Neural cell (in vitro differentiated cells): ENCODE measurements around the gene TSPAN3. TPM values are rescaled to one million over a fixed set of nuclear protein-coding genes. Genes with fewer than 3 reads are reported as not detected.

Source experiments
- H2AFZ ChIP-seq: fragments of 200-600, 300-800 bp; sonication (generic), shearing (Covaris generic); 2 replicates; pipeline ENCODE4 v1.6.0; 2014; ENCODE audit warnings: low read depth, mild to moderate bottlenecking, antibody characterized with exemption, low read length, moderate library complexity
- H3F3A ChIP-seq: fragments of 200-600 bp; shearing (Covaris generic); 2 replicates; pipeline ENCODE4 v1.6.1; 2016; ENCODE audit warnings: mild to moderate bottlenecking, moderate library complexity, mixed read lengths, antibody characterized with exemption, low read length; ENCODE audit not compliant: insufficient read depth, poor library complexity, severe bottlenecking
- H3K27ac ChIP-seq: fragments of 200-600, 300-800 bp; sonication (generic), shearing (Covaris generic); 2 replicates; pipeline ENCODE4 v1.5.1; 2014; ENCODE audit warnings: mild to moderate bottlenecking, low read length, moderate library complexity
- H3K27me3 ChIP-seq: fragments of 300-800, 200-600 bp; sonication (generic), shearing (Covaris generic); 2 replicates; pipeline ENCODE4 v1.6.0; 2014; ENCODE audit warnings: mild to moderate bottlenecking, low read depth, low read length, moderate library complexity; ENCODE audit not compliant: insufficient read depth
- H3K36me3 ChIP-seq: fragments of 300-800, 200-600 bp; sonication (generic), shearing (Covaris generic); 2 replicates; pipeline ENCODE4 v1.5.1; 2014; ENCODE audit warnings: mild to moderate bottlenecking, antibody characterized with exemption, low read length, moderate library complexity; ENCODE audit not compliant: insufficient read depth
- H3K4me2 ChIP-seq: fragments of 300-800, 200-600 bp; sonication (generic), shearing (Covaris generic); 2 replicates; pipeline ENCODE4 v1.6.0; 2014; ENCODE audit warnings: mild to moderate bottlenecking, low read length
- H3K4me3 ChIP-seq: fragments of 300-800, 200-600 bp; sonication (generic), shearing (Covaris generic); 2 replicates; pipeline ENCODE4 v1.5.1; 2014; ENCODE audit warnings: mild to moderate bottlenecking, low read length, moderate library complexity
- H3K79me2 ChIP-seq: fragments of 200-600 bp; shearing (Covaris generic); replicated peaks from 2 replicates; pipeline ENCODE4 v1.6.0; 2014; ENCODE audit warnings: mild to moderate bottlenecking, low read length, moderate library complexity; ENCODE audit not compliant: insufficient read depth
- H3K9ac ChIP-seq: fragments of 300-800, 200-600 bp; sonication (generic), shearing (Covaris generic); 2 replicates; pipeline ENCODE4 v1.6.1; 2016; ENCODE audit warnings: mild to moderate bottlenecking, low read length, mixed read lengths
- H3K9me2 ChIP-seq: fragments of 200-600 bp; shearing (Covaris generic); 2 replicates; pipeline ENCODE4 v1.6.1; 2016; ENCODE audit warnings: mild to moderate bottlenecking, low read length, mixed read lengths; ENCODE audit not compliant: insufficient read depth
- H3K9me3 ChIP-seq: fragments of 200-600, 300-800 bp; sonication (generic), shearing (Covaris generic); 2 replicates; pipeline ENCODE4 v1.6.1; 2016; ENCODE audit warnings: mild to moderate bottlenecking, mixed run types, low read length, moderate library complexity, mixed read lengths
- H4K20me1 ChIP-seq: fragments of 200-600 bp; shearing (Covaris generic); 2 replicates; pipeline ENCODE4 v1.6.1; 2016; ENCODE audit warnings: mild to moderate bottlenecking, mixed run types; ENCODE audit not compliant: insufficient read depth
- CTCF ChIP-seq: fragments of 450-650 bp; IDR thresholded peaks from 2 replicates; pipeline ENCODE4 v1.5.1; 2014; ENCODE audit warnings: antibody characterized with exemption, mild to moderate bottlenecking, moderate library complexity; ENCODE audit not compliant: poor library complexity, severe bottlenecking
- EP300 ChIP-seq: fragments of 450-650 bp; conservative IDR thresholded peaks from 2 replicates; pipeline ENCODE4 v1.6.1; 2014; ENCODE audit warnings: antibody characterized with exemption, mild to moderate bottlenecking, moderate library complexity; ENCODE audit not compliant: poor library complexity, severe bottlenecking
- EZH2 ChIP-seq: fragments of 200-600, 300-800 bp; shearing (Covaris generic), sonication (generic); IDR thresholded peaks from 2 replicates; pipeline ENCODE4 v1.6.1; 2014; ENCODE audit warnings: antibody characterized with exemption, low read length, borderline replicate concordance, mild to moderate bottlenecking; ENCODE audit not compliant: insufficient read depth, poor library complexity, severe bottlenecking
- MXI1 ChIP-seq: fragments of 450-650 bp; conservative IDR thresholded peaks from 2 replicates; pipeline ENCODE4 v1.6.1; 2014; ENCODE audit warnings: antibody characterized with exemption, mild to moderate bottlenecking; ENCODE audit not compliant: poor library complexity, severe bottlenecking
- POLR2AphosphoS5 ChIP-seq: IDR thresholded peaks from 2 replicates; pipeline ENCODE4 v1.6.1; 2012
- RAD21 ChIP-seq: fragments of 450-650 bp; conservative IDR thresholded peaks from 2 replicates; pipeline ENCODE4 v1.6.1; 2014; ENCODE audit warnings: antibody characterized with exemption, mild to moderate bottlenecking, moderate library complexity
- REST ChIP-seq: IDR thresholded peaks from 2 replicates; pipeline ENCODE4 v1.6.1; 2012; ENCODE audit warnings: borderline replicate concordance
- SMC3 ChIP-seq: fragments of 450-650 bp; conservative IDR thresholded peaks from 2 replicates; pipeline ENCODE4 v1.6.1; 2014; ENCODE audit warnings: antibody characterized with exemption, mild to moderate bottlenecking, moderate library complexity; ENCODE audit not compliant: poor library complexity
- TAF1 ChIP-seq: IDR thresholded peaks from 2 replicates; pipeline ENCODE4 v1.6.1; 2012; ENCODE audit warnings: low read depth
- polyA plus RNA-seq: library from polyadenylated mRNA; depleted of rRNA; stranded (reverse); fragments of >200 nt; gene quantifications from 2 replicates; pipeline ENCODE4 v1.2.3, GENCODE V29; 2014

The TSPAN3 gene
- polyA plus RNA-seq, 1 donor from 2014 or later: 815 TPM

DNA sequence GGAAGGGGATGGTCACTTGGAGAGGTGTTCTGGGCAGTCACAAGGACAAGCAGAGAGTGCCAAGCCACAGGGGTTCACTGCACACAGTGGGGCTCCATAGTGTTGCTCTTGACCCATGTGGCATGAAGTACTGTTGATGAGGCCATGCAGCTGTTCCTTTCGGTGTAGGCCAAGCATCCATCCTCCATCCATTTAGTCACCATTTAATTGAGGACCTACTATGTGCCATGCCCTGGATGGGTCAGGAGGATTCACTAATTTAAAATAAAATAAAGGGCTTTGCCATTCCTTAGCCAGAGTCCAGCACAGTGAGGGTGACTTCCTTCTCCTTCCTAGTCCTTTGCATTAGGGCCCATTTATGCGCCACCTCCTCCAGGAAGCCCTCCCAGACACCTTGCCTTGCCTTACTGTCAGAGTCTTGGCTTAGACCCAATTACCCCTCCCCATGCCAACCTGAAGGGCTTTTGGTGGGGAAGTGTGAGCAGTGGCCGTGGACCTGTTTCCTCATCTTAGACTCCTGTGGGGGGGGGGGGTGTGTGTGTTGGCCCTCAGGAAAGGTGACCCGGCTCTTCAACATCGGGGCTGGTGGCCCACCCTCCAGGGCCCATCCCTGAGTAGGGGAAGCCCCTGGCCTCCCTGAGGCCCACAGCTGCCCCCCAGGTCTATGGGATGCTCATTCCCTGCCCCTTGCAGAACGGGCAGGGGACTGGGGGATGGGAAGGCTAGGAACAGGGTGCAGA, 50.4 kb downstream of the TSPAN3 start:
- Histone ChIP-seq H3K4me2 (no peak overlapping the region), H3K79me2 (no peaks in the 10 kb centered on the region), H2AFZ (no peak overlapping the region), H3K9me2 (no peaks in the 10 kb centered on the region), H3K9ac (no peak overlapping the region), H3K36me3 (no peaks in the 10 kb centered on the region), H3F3A (no peaks in the 10 kb centered on the region), H3K4me3 (no peak overlapping the region), H4K20me1 (no peaks in the 10 kb centered on the region), H3K27me3 (no peaks in the 10 kb centered on the region), H3K9me3 (no peaks in the 10 kb centered on the region), H3K27ac (no peak overlapping the region)
- TF ChIP-seq SMC3: no peak
- TF ChIP-seq RAD21: no peak
- TF ChIP-seq TAF1: no peak
- no peak for TF ChIP-seq MXI1
- TF ChIP-seq REST: no peak

DNA sequence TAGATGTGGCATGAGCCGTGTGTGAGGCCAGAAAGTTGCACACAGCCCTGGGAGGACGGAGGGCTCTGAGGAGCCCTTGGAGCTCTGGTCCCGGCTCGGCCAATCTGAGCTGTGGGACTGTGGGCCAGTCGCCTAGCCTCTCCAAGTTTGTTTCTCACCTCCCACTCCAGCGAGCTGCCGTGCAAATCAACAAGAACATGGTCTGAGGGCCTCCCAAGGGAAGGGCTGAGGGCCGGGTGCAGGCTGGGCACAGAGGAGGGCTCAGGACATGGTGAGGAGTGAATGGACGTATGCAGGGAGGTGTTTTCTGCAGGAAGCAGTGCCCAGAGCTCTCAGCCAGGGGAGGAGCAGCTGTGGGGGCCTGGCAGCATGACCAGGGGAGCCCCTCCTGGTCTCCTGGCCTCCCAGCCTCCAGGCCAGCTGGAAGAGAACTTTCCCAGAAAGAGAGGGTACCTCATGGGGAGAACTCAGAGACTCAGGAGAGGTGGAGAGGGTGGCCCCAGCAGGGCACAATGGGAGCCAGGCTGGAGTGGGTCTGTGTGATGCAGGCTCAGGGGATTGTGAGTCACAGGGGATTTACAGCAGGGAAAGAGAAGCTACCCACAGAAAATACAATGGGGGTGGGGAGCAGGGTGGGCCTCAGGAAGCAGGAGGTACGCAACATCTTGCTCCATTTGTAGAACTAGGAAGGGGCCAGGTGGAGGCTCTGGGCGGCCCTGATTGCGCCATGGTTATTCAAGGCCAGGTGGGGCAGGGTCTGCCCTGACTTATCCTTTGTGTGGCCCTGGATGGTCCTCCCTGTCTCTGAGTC, 51.2 kb downstream of the TSPAN3 start:
- H3K9me2 ChIP-seq: no peaks in the 10 kb centered on the region
- no peaks in the 10 kb centered on the region for H3K27me3 ChIP-seq
- H3K9me3 ChIP-seq: no peaks in the 10 kb centered on the region
- H3K4me2 ChIP-seq: no peak overlapping the region
- no peak overlapping the region for H3K4me3 ChIP-seq
- TF ChIP-seq TAF1 (no peak), REST (no peak), SMC3 (no peak), EP300 (no peak), POLR2AphosphoS5 (no peak), RAD21 (no peak), EZH2 (no peak), CTCF (no peak), MXI1 (no peak)
- H3F3A ChIP-seq: no peaks in the 10 kb centered on the region
- H4K20me1 ChIP-seq: no peaks in the 10 kb centered on the region
- no peak overlapping the region for H3K27ac ChIP-seq
- no peak overlapping the region for H2AFZ ChIP-seq
- no peak overlapping the region for H3K9ac ChIP-seq
- H3K79me2 ChIP-seq: no peaks in the 10 kb centered on the region
- no peaks in the 10 kb centered on the region for H3K36me3 ChIP-seq
